ENCODE results near the gene SLC25A22. TPM values are rescaled to one million over a fixed set of nuclear protein-coding genes. Genes with fewer than 3 reads are reported as not detected.

SLC25A22 gene
- total RNA-seq, 2 experiments from 2014 or later = 33.3 to 36.7 TPM

- Mint-ChIP-seq H3K4me1 (ENCODE audit: low read depth) (peaks cover 24% of the 10 kb centered on the region), H3K27ac (no peak overlapping the region), H3K36me3 (ENCODE audit: low read depth) (peaks cover 31% of the 10 kb centered on the region), H3K27me3 (no peaks in the 10 kb centered on the region), H3K9me3 (no peaks in the 10 kb centered on the region), H3K4me3 (no peak overlapping the region)
- POLR2A ChIA-PET = interaction anchor here (0.8 to 15.6 kb wide), 4 partner anchors 12 to 19 kb away, joined by 3 to 273 read pairs (median 4); partner anchors contain the start of genes CD151, CRACR2B, POLR2L and TSPAN4
- no peak for DNase-seq
- CTCF ChIA-PET = no interaction called here
- ATAC-seq = no peak
- no peak for TF ChIP-seq CTCF (IDR thresholded peaks at IDR 0.05)
- intact Hi-C loops (cut with micrococcal nuclease) = no loop called here
Observed at GRCh38 chr11:815675-816432, 17.8 kb upstream of the SLC25A22 start.

GRCh38 chr11:813456-814096, 15.5 kb upstream of the SLC25A22 start:
- intact Hi-C loops (cut with micrococcal nuclease) = no loop called here
- ATAC-seq (no peak), DNase-seq (no peak)
- H3K9me3 Mint-ChIP-seq = no peaks in the 10 kb centered on the region
- peak overlapping the region; percentile 70 for H3K27ac Mint-ChIP-seq
- H3K4me3 Mint-ChIP-seq = no peak overlapping the region
- no peaks in the 10 kb centered on the region for H3K27me3 Mint-ChIP-seq
- peaks cover 23% of the 10 kb centered on the region for H3K4me1 Mint-ChIP-seq (ENCODE audit: low read depth)
- POLR2A ChIA-PET = interaction anchor here (1.0 to 15.6 kb wide), 7 partner anchors 8 to 66 kb away, joined by 3 to 273 read pairs (median 4); partner anchors contain the start of genes CD151, CEND1, CRACR2B and GATD1
- peaks cover 41% of the 10 kb centered on the region for H3K36me3 Mint-ChIP-seq (ENCODE audit: low read depth)
- CTCF ChIA-PET = no interaction called here
- no peak for TF ChIP-seq CTCF (IDR thresholded peaks at IDR 0.05)

GRCh38 chr11:813072-813455, 15.0 kb upstream of the SLC25A22 start:
- CTCF ChIA-PET = no interaction called here
- Mint-ChIP-seq H3K27me3 (no peaks in the 10 kb centered on the region), H3K4me1 (ENCODE audit: low read depth) (peaks cover 25% of the 10 kb centered on the region), H3K36me3 (ENCODE audit: low read depth) (peaks cover 41% of the 10 kb centered on the region), H3K27ac (peak overlapping the region; percentile 87), H3K4me3 (peak overlapping the region; percentile 87), H3K9me3 (no peaks in the 10 kb centered on the region)
- no peak for ATAC-seq
- TF ChIP-seq CTCF (IDR thresholded peaks at IDR 0.05) = no peak
- intact Hi-C loops (cut with micrococcal nuclease) = no loop called here
- POLR2A ChIA-PET = interaction anchor here (0.8 to 15.6 kb wide), 8 partner anchors 9 to 66 kb away, joined by 3 to 273 read pairs (median 6); partner anchors contain the start of genes CD151, CEND1, CRACR2B and GATD1
- DNase-seq = no peak

GRCh38 chr11:812390-812789, 14.3 kb upstream of the SLC25A22 start:
- Mint-ChIP-seq H3K36me3 (ENCODE audit: low read depth) (peaks cover 44% of the 10 kb centered on the region), H3K4me3 (peak overlapping the region; percentile 87), H3K27me3 (no peaks in the 10 kb centered on the region), H3K27ac (peak overlapping the region; percentile 87), H3K4me1 (ENCODE audit: low read depth) (peaks cover 28% of the 10 kb centered on the region), H3K9me3 (no peaks in the 10 kb centered on the region)
- no peak for TF ChIP-seq CTCF (IDR thresholded peaks at IDR 0.05)
- no peak for DNase-seq
- ATAC-seq = no peak
- intact Hi-C loops (cut with micrococcal nuclease) = no loop called here
- CTCF ChIA-PET = interaction anchor here (1.2 to 2.0 kb wide), 2 partner anchors 8 to 16 kb away, joined by 3 to 4 read pairs; no protein-coding TSS in a partner anchor
- POLR2A ChIA-PET = interaction anchor here (0.6 to 15.6 kb wide), 10 partner anchors 7 to 117 kb away, joined by 3 to 273 read pairs (median 6); partner anchors contain the start of genes CD151, CRACR2B, DEAF1 and PIDD1

Data from activated CD8-positive, alpha-beta T cell treated with anti-CD3 and anti-CD28 coated beads for 36 hours (primary cell).